Upper lobe of left lung (tissue), 4 donors: ENCODE measurements around the gene GLT6D1.
"Not testable (repeated sequence)": the region's sequence is repeated elsewhere in the genome, so short reads cannot be mapped to it uniquely, and the experiment has no call there.

ENCODE experiments used
- POLR2A ChIP-seq, 4 donors: fragments of 450-650 bp; IDR thresholded peaks; one replicate each; pipeline ENCODE4 v1.5.1; 2016 to 2017; ENCODE audit warnings: antibody characterized with exemption in 4 of 4, mild to moderate bottlenecking in 2 of 4
- POLR2AphosphoS5 ChIP-seq, 2 donors: sonication (generic); formaldehyde crosslinking; IDR thresholded peaks; one replicate each; pipeline ENCODE4 v1.5.1; 2017; ENCODE audit warnings: antibody characterized with exemption in 2 of 2
- TF ChIP-seq, protein P1 (sequence below), 6 experiments: fragments of 450-650 bp in 4 of 6; fragments of 200-600 bp in 2 of 6; sonication (generic) in 2 of 6; IDR thresholded peaks; one replicate each; pipeline ENCODE4 v1.5.1; 2016 to 2019; ENCODE audit warnings: antibody characterized with exemption in 6 of 6

DNA sequence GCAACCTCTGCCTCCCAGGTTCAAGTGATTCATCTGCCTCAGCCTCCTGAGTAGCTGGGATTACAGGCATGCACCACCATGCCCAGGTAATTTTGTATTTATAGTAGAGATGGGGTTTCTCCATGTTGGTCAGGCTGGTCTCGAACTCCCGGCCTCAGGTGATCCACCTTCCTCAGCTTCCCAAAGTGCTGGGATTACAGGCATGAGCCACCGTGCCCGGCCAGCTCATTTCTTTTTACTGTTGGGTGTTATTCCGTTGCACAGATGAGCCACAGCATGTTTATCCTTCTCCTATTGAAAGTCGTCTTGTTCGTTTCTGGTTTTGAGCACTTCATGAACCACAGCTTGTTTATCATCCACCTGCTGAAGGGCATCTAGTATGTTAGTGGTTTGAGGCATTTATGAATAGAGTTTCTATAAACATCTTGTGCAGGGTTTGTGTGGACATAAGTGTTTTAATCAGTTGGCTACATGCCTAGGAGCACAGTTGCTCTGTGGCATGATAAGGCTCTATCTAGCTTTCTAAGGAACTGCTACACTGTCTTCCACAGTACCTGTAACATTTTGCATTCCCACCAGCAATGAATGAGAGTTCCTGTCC, 2.3 kb downstream of the GLT6D1 start:
- TF ChIP-seq, protein P1, sequence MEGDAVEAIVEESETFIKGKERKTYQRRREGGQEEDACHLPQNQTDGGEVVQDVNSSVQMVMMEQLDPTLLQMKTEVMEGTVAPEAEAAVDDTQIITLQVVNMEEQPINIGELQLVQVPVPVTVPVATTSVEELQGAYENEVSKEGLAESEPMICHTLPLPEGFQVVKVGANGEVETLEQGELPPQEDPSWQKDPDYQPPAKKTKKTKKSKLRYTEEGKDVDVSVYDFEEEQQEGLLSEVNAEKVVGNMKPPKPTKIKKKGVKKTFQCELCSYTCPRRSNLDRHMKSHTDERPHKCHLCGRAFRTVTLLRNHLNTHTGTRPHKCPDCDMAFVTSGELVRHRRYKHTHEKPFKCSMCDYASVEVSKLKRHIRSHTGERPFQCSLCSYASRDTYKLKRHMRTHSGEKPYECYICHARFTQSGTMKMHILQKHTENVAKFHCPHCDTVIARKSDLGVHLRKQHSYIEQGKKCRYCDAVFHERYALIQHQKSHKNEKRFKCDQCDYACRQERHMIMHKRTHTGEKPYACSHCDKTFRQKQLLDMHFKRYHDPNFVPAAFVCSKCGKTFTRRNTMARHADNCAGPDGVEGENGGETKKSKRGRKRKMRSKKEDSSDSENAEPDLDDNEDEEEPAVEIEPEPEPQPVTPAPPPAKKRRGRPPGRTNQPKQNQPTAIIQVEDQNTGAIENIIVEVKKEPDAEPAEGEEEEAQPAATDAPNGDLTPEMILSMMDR (IDR thresholded peaks at IDR 0.05): not testable (repeated sequence)
- TF ChIP-seq POLR2A, POLR2AphosphoS5 (IDR thresholded peaks at IDR 0.05): not testable (repeated sequence)
